ENCODE results near the gene TMTC2.
"Not testable (repeated sequence)": the region's sequence is repeated elsewhere in the genome, so short reads cannot be mapped to it uniquely, and the experiment has no call there.

DNA sequence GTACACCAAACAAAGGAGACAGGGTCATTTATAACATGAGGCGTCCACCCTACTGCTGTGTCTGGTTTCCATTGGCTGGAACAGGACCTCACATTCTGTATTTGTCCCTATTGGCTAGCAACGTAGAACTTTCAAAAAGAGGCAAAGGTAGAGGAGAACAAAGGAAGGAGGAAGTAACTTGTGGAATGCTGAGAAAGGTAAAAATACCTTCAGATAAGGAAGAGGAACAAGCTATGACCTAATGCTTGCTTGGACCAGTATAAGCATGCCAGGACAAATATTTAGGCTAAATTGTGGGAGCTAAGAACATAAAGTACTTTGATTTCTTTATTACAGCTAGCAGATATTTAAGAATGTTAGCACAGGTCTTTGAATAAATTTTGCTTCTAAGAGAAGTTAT is 118.3 kb downstream of the TMTC2 start:
- not testable (repeated sequence) for TF ChIP-seq SUZ12 (IDR thresholded peaks at IDR 0.05; ENCODE audit: extremely low read depth, insufficient read depth, insufficient read length); YY1 (IDR thresholded peaks at IDR 0.05; ENCODE audit: insufficient read depth, insufficient read length); ZNF274 (IDR thresholded peaks at IDR 0.05; ENCODE audit: low read depth, low read length)
